ENCODE data around the gene AKAP11.

DNA sequence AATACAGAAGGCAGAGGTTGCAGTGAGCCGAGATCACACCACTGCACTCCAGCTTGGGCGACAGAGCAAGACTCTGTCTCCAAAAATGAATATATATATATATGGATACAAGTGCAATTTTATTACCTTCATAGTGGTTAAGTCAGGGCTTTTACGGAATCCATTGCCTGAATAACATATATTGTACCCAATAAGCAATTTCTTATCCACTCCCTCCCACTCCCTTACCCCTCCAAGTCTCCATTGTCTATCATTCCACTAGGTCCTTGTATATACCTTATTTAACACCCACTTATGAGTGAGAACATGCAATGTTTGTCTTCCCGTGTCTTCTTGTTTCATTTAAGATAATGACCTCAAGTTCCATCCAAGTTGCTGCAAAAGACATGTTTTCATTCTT, 48.3 kb upstream of the AKAP11 start:
- TF ChIP-seq, protein P1, sequence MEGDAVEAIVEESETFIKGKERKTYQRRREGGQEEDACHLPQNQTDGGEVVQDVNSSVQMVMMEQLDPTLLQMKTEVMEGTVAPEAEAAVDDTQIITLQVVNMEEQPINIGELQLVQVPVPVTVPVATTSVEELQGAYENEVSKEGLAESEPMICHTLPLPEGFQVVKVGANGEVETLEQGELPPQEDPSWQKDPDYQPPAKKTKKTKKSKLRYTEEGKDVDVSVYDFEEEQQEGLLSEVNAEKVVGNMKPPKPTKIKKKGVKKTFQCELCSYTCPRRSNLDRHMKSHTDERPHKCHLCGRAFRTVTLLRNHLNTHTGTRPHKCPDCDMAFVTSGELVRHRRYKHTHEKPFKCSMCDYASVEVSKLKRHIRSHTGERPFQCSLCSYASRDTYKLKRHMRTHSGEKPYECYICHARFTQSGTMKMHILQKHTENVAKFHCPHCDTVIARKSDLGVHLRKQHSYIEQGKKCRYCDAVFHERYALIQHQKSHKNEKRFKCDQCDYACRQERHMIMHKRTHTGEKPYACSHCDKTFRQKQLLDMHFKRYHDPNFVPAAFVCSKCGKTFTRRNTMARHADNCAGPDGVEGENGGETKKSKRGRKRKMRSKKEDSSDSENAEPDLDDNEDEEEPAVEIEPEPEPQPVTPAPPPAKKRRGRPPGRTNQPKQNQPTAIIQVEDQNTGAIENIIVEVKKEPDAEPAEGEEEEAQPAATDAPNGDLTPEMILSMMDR (CRISPR knock-in tag; IDR thresholded peaks at IDR 0.05): no peak
- TF ChIP-seq JUN (CRISPR knock-in tag; IDR thresholded peaks at IDR 0.05): no peak
- TF ChIP-seq, protein P2, sequence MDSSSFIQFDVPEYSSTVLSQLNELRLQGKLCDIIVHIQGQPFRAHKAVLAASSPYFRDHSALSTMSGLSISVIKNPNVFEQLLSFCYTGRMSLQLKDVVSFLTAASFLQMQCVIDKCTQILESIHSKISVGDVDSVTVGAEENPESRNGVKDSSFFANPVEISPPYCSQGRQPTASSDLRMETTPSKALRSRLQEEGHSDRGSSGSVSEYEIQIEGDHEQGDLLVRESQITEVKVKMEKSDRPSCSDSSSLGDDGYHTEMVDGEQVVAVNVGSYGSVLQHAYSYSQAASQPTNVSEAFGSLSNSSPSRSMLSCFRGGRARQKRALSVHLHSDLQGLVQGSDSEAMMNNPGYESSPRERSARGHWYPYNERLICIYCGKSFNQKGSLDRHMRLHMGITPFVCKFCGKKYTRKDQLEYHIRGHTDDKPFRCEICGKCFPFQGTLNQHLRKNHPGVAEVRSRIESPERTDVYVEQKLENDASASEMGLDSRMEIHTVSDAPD (CRISPR knock-in tag; IDR thresholded peaks at IDR 0.05): no peak
- TF ChIP-seq, protein P3, sequence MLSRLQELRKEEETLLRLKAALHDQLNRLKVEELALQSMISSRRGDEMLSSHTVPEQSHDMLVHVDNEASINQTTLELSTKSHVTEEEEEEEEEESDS (CRISPR knock-in tag; IDR thresholded peaks at IDR 0.05; ENCODE audit: borderline replicate concordance): no peak
- no peak for TF ChIP-seq CHCHD3 (CRISPR knock-in tag; IDR thresholded peaks at IDR 0.05)
- TF ChIP-seq ADNP (CRISPR knock-in tag; IDR thresholded peaks at IDR 0.05): no peak
- TF ChIP-seq POLR2AphosphoS5 (IDR thresholded peaks at IDR 0.05; ENCODE audit: low read depth, low read length): no peak
- TF ChIP-seq PRPF4 (IDR thresholded peaks at IDR 0.05; ENCODE audit: low read depth, low read length, poor library complexity, severe bottlenecking): no peak
- no peak for TF ChIP-seq FOXA1 (IDR thresholded peaks at IDR 0.05)
- TF ChIP-seq FOXA1 (CRISPR knock-in tag; IDR thresholded peaks at IDR 0.05): no peak
